WERI-Rb-1 (cell line): Measurements from ENCODE around the gene FAM81B.
"Not testable (repeated sequence)": the region's sequence is repeated elsewhere in the genome, so short reads cannot be mapped to it uniquely, and the experiment has no call there.

Source experiments
- DNase-seq: peaks from one replicate; pipeline ENCODE4 v3.0.0-alpha.2; 2020
- H3K27ac ChIP-seq: fragments of 250-450 bp; sonication (Bioruptor Pico); 2 replicates; pipeline ENCODE4 v1.5.1; 2020; ENCODE audit warnings: mild to moderate bottlenecking, moderate library complexity
- H3K27me3 ChIP-seq: fragments of 250-450 bp; sonication (Bioruptor Pico); 2 replicates; pipeline ENCODE4 v1.5.1; 2021; ENCODE audit warnings: mild to moderate bottlenecking, low read depth, moderate library complexity; ENCODE audit not compliant: insufficient read depth, severe bottlenecking
- H3K36me3 ChIP-seq: fragments of 250-450 bp; sonication (Bioruptor Pico); 2 replicates; pipeline ENCODE4 v1.5.1; 2020; ENCODE audit warnings: mild to moderate bottlenecking, moderate library complexity
- H3K4me3 ChIP-seq: 2 replicates; pipeline ENCODE4 v1.5.1; 2011; ENCODE audit warnings: low read depth, mild to moderate bottlenecking, control low read depth, low read length
- H3K9me3 ChIP-seq: fragments of 250-450 bp; sonication (Bioruptor Pico); 2 replicates; pipeline ENCODE4 v1.5.1; 2021; ENCODE audit warnings: mild to moderate bottlenecking, moderate library complexity; ENCODE audit not compliant: severe bottlenecking
- TF ChIP-seq, protein P1 (sequence below): IDR thresholded peaks from 2 replicates; pipeline ENCODE4 v1.5.1; 2011; ENCODE audit warnings: low read depth, mild to moderate bottlenecking, control low read depth, inconsistent platforms, low read length

The FAM81B gene

DNA sequence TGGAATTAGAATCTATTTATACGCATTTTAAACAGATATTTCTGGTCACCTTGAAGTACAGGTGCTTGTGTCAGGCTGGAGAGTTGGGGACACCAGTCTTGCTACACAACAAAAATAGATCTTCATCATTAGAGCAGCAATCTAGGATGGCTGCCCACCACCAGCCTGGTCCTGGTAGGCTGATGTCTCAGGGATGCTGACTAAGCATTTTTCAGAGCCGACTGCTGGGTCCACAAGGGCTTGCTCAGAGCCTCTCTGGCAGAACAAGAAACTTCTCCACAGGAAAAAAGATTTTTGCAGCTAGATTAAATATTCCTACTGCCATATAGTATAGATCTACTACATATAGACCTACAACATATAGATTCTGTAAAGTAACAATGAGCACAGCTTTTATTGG, 12.0 kb upstream of the FAM81B start:
- no peak for DNase-seq
- no peaks in the 10 kb centered on the region for H3K27me3 ChIP-seq
- TF ChIP-seq, protein P1, sequence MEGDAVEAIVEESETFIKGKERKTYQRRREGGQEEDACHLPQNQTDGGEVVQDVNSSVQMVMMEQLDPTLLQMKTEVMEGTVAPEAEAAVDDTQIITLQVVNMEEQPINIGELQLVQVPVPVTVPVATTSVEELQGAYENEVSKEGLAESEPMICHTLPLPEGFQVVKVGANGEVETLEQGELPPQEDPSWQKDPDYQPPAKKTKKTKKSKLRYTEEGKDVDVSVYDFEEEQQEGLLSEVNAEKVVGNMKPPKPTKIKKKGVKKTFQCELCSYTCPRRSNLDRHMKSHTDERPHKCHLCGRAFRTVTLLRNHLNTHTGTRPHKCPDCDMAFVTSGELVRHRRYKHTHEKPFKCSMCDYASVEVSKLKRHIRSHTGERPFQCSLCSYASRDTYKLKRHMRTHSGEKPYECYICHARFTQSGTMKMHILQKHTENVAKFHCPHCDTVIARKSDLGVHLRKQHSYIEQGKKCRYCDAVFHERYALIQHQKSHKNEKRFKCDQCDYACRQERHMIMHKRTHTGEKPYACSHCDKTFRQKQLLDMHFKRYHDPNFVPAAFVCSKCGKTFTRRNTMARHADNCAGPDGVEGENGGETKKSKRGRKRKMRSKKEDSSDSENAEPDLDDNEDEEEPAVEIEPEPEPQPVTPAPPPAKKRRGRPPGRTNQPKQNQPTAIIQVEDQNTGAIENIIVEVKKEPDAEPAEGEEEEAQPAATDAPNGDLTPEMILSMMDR, result no peak

DNA sequence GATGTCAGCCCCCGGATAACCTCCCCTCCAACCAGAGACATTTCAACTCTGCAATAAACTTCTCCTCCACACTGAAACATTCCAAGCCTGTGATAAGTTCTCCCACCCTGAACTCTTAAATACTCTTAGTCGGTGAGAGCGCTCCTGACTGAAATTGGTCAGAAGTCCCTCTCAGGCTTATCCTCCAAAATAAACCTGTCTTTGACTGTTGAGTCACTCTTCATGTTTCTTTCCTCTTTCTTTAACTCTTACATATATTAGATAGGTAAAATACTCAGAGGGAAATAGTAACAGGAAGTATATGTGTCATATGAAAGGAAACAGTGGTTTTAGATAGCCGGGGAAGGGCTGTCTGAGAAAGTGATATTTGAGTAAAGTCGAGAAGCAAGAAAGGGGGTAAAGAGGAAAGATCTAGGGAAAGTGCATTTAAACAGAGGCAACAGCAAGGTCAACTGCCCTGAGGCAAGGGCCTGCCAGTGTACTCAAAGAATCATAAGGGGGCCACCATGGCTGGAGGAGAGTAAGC, 11.0 kb upstream of the FAM81B start:
- Histone ChIP-seq H3K27ac (no peak overlapping the region), H3K36me3 (no peaks in the 10 kb centered on the region), H3K4me3 (no peak overlapping the region), H3K9me3 (peaks cover 8% of the 10 kb centered on the region), H3K27me3 (no peaks in the 10 kb centered on the region)
- TF ChIP-seq, protein P1, result no peak
- DNase-seq, result no peak

More for the DNA sequence above, 12.0 kb upstream of the FAM81B start:
- Histone ChIP-seq H3K9me3 (peaks cover 8% of the 10 kb centered on the region), H3K27ac (no peak overlapping the region), H3K4me3 (no peak overlapping the region), H3K36me3 (no peaks in the 10 kb centered on the region)

GRCh38 chr5:95382801-95383200, 8.4 kb upstream of the FAM81B start:
- Histone ChIP-seq H3K4me3 (no peak overlapping the region), H3K9me3 (peaks cover 8% of the 10 kb centered on the region), H3K27me3 (no peaks in the 10 kb centered on the region), H3K36me3 (no peaks in the 10 kb centered on the region), H3K27ac (no peak overlapping the region)
- TF ChIP-seq, protein P1, result no peak
- no peak for DNase-seq

GRCh38 chr5:95384485-95385213, 6.5 kb upstream of the FAM81B start:
- Histone ChIP-seq H3K27ac (no peak overlapping the region), H3K27me3 (no peaks in the 10 kb centered on the region), H3K9me3 (peaks cover 6% of the 10 kb centered on the region), H3K36me3 (no peaks in the 10 kb centered on the region), H3K4me3 (no peak overlapping the region)
- TF ChIP-seq, protein P1, result no peak
- DNase-seq, result no peak

DNA sequence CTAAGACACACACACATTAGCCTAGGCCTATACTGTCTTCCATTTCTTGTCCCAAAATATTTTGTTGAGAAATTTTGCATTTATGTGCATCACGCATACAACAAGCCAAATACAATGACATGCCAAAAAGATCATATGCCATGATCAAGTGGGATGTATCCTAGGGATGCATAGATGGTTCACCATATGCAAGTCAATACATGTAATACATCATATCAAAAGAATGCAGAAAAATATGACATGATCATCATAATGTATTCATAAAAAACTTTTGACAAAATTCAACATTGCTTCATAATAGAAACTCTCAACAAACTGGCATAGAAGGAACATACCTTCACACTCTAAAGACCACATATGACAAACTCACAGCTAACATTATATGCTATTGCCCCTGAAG, 5.8 kb upstream of the FAM81B start:
- no peaks in the 10 kb centered on the region for H3K36me3 ChIP-seq
- H3K27me3 ChIP-seq, result no peaks in the 10 kb centered on the region
- H3K9me3 ChIP-seq, result peaks cover 1% of the 10 kb centered on the region
- DNase-seq, result no peak
- TF ChIP-seq, protein P1, result no peak
- no peak overlapping the region for H3K27ac ChIP-seq
- no peak overlapping the region for H3K4me3 ChIP-seq

GRCh38 chr5:95391965-95392364, 799 bp downstream of the FAM81B start:
- H3K27me3 ChIP-seq, H3K9me3 ChIP-seq, DNase-seq, H3K36me3 ChIP-seq, H3K4me3 ChIP-seq, H3K27ac ChIP-seq: not testable (repeated sequence)
